Ishikawa (cell line): ENCODE data around the gene TMEM35B.

ENCODE experiments used
- CEBPB ChIP-seq: IDR thresholded peaks from 2 replicates; pipeline ENCODE4 v1.6.1; 2012
- CREB1 ChIP-seq: IDR thresholded peaks from 2 replicates; pipeline ENCODE4 v1.6.1; 2012; ENCODE audit warnings: low read depth
- EGR1 ChIP-seq: IDR thresholded peaks from 2 replicates; pipeline ENCODE4 v1.6.1; 2012
- EP300 ChIP-seq: IDR thresholded peaks from 2 replicates; pipeline ENCODE4 v1.6.1; 2012; ENCODE audit warnings: borderline replicate concordance
- NFIC ChIP-seq: IDR thresholded peaks from 2 replicates; pipeline ENCODE4 v1.6.1; 2012
- RAD21 ChIP-seq: IDR thresholded peaks from 2 replicates; pipeline ENCODE4 v1.6.1; 2012; ENCODE audit warnings: low read depth
- REST ChIP-seq: IDR thresholded peaks from 2 replicates; pipeline ENCODE4 v1.6.1; 2012; ENCODE audit warnings: low read depth, mild to moderate bottlenecking
- TAF1 ChIP-seq: IDR thresholded peaks from 2 replicates; pipeline ENCODE4 v1.6.1; 2012; ENCODE audit warnings: low read depth, mild to moderate bottlenecking
- YY1 ChIP-seq: IDR thresholded peaks from 2 replicates; pipeline ENCODE4 v1.6.1; 2012; ENCODE audit warnings: low read depth

- TF ChIP-seq EP300 = no peak
- no peak for TF ChIP-seq CEBPB
- no peak for TF ChIP-seq CREB1
- no peak for TF ChIP-seq EGR1
- TF ChIP-seq YY1 = peak; percentile 84
- TF ChIP-seq REST = no peak; the same call in 1 of the 2 replicates
- TF ChIP-seq TAF1 = peak; percentile 85; the same call in 1 of the 2 replicates
- TF ChIP-seq RAD21 = no peak
- no peak for TF ChIP-seq NFIC
Measured at GRCh38 chr1:34984793-34985608, at the start of gene TMEM35B.
